G401 (cell line): ENCODE measurements around the gene APOBEC3B. TPM values are rescaled to one million over a fixed set of nuclear protein-coding genes. Genes with fewer than 3 reads are reported as not detected.
"Not testable (repeated sequence)": the region's sequence is repeated elsewhere in the genome, so short reads cannot be mapped to it uniquely, and the experiment has no call there.

Experiments used
- DNase-seq: peaks from one replicate; pipeline ENCODE4 v3.0.0-alpha.2; 2015; ENCODE audit warnings: low spot score
- in situ Hi-C: cut with HindIII; loops from 2 replicates; pipeline ENCODE4 v1.10.0; 2016; ENCODE audit warnings: low sequenced_read_pairs, mixed read lengths
- total RNA-seq: library from RNA; depleted of rRNA; stranded (reverse); fragments of >200 nt; shearing (Covaris generic); gene quantifications from 2 replicates; pipeline ENCODE4 v1.2.3, GENCODE V29; 2014

The APOBEC3B gene
- total RNA-seq, 1 experiment from 2014 or later = 6.4 TPM

- in situ Hi-C loops = no loop called here
- DNase-seq = no peak
These were observed 17.8 kb upstream of the APOBEC3B start for GRCh38 chr22:38964306-38964705.

- no peak for DNase-seq
- in situ Hi-C loops = no loop called here
These were observed 17.2 kb upstream of the APOBEC3B start for GRCh38 chr22:38964989-38965388.

- in situ Hi-C loops = no loop called here
- no peak for DNase-seq
These were observed 16.4 kb upstream of the APOBEC3B start for GRCh38 chr22:38965614-38966379.

- in situ Hi-C loops = no loop called here
These were observed 15.8 kb upstream of the APOBEC3B start for GRCh38 chr22:38966380-38966702.

GRCh38 chr22:38966942-38967341 is 15.2 kb upstream of the APOBEC3B start:
- in situ Hi-C loops = no loop called here
- no peak for DNase-seq

More at GRCh38 chr22:38966380-38966702, 15.8 kb upstream of the APOBEC3B start:
- DNase-seq = no peak

GRCh38 chr22:38967451-38968450 is 14.4 kb upstream of the APOBEC3B start:
- in situ Hi-C loops = no loop called here
- no peak for DNase-seq

- in situ Hi-C loops = no loop called here
- no peak for DNase-seq
These were observed 13.3 kb upstream of the APOBEC3B start for GRCh38 chr22:38968801-38969200.

GRCh38 chr22:38970551-38970950 is 11.6 kb upstream of the APOBEC3B start:
- in situ Hi-C loops = no loop called here
- DNase-seq = no peak

GRCh38 chr22:38971202-38971601 is 10.9 kb upstream of the APOBEC3B start:
- in situ Hi-C loops = no loop called here
- DNase-seq = no peak

GRCh38 chr22:38971791-38972190 is 10.4 kb upstream of the APOBEC3B start:
- DNase-seq = no peak
- in situ Hi-C loops = no loop called here

GRCh38 chr22:38972558-38972957 is 9.6 kb upstream of the APOBEC3B start:
- in situ Hi-C loops = no loop called here
- no peak for DNase-seq

- DNase-seq = peak; percentile 29
- in situ Hi-C loops = no loop called here
These were observed 8.6 kb upstream of the APOBEC3B start for GRCh38 chr22:38973289-38974169.

GRCh38 chr22:38974170-38974825 is 7.8 kb upstream of the APOBEC3B start:
- in situ Hi-C loops = no loop called here
- DNase-seq = no peak

GRCh38 chr22:38974826-38975175 is 7.3 kb upstream of the APOBEC3B start:
- no peak for DNase-seq
- in situ Hi-C loops = no loop called here

GRCh38 chr22:38977289-38977688 is 4.9 kb upstream of the APOBEC3B start:
- in situ Hi-C loops, DNase-seq: not testable (repeated sequence)

- in situ Hi-C loops, DNase-seq: not testable (repeated sequence)
These were observed 1.6 kb upstream of the APOBEC3B start for GRCh38 chr22:38980587-38980986.

GRCh38 chr22:38981005-38981991 is 849 bp upstream of the APOBEC3B start:
- in situ Hi-C loops = no loop called here

GRCh38 chr22:38984224-38984623 is 2.1 kb downstream of the APOBEC3B start:
- no peak for DNase-seq
- in situ Hi-C loops = no loop called here

More at GRCh38 chr22:38981005-38981991, 849 bp upstream of the APOBEC3B start:
- peak; percentile 25 for DNase-seq
